ENCODE data around the gene KIF26B. TPM values are rescaled to one million over a fixed set of nuclear protein-coding genes. Genes with fewer than 3 reads are reported as not detected.

The KIF26B gene
- 1 to 10 TPM; 2.4 to 6.7 (median 6.1) TPM for total RNA-seq

DNA sequence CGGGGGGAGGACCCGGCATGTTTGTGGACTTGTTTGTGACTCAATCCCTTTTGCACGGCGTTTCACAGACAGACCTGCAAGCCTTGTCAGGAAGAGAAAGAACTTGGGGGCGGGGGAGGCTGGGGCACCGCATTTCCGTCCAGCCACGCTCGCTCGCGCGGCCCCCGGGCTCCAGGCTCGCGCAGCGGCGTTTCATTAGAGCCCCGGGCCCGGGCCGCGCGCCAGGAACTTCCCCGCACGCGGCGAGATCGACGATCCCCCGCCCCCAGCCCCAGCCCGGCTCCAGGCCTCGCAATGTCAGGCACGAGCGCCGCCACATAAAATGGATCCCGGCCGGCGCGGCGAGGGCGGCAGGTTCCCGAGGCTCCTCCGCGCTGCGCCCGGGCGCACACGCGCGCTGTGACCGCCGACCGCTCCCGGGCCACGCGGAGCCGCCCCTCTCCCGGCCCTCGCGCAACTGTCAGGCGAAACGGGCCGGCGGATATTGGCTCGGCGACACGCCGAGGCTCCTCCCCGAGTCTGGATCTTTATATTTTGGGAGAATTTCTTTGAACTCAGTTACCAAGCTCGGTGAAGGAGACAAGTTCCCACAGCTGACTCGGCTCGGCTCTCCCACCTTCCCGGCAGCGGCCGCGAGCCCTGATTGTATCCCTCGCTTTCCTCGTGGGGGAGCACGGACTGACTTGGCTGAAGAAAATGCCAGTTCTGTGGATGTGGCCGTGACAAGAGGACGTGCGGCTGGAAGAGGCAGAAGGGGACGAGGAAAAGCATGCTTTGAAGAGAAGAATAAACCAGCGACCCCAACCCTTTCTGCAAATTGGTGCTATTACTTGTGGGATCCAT is at the start of gene KIF26B:
Gene KIF26B, plus strand, starts transcription at position 557 of the 843 bp plus-strand sequence. CDS start 440 bp downstream, outside the sequence.
- WGBS, 2 donors, result 0% methylated on average over 11 to 16 of the region's 83 CpGs
- Histone ChIP-seq H3K4me1 (peaks cover 17 to 24% of the 10 kb centered on the region in 2 donors), H3K27ac (peak within 1 kb of the TSS in 1 of 3 donors; percentile 40), H3K36me3 (no peaks in the 10 kb centered on the region), H3K27me3 (no peaks in the 10 kb centered on the region), H3K9me3 (no peaks in the 10 kb centered on the region), H3K4me3 (replicated peaks in 1 of 3) (peak within 1 kb of the TSS; percentile 33 to 63 (median 47))
- TF ChIP-seq, protein P1, sequence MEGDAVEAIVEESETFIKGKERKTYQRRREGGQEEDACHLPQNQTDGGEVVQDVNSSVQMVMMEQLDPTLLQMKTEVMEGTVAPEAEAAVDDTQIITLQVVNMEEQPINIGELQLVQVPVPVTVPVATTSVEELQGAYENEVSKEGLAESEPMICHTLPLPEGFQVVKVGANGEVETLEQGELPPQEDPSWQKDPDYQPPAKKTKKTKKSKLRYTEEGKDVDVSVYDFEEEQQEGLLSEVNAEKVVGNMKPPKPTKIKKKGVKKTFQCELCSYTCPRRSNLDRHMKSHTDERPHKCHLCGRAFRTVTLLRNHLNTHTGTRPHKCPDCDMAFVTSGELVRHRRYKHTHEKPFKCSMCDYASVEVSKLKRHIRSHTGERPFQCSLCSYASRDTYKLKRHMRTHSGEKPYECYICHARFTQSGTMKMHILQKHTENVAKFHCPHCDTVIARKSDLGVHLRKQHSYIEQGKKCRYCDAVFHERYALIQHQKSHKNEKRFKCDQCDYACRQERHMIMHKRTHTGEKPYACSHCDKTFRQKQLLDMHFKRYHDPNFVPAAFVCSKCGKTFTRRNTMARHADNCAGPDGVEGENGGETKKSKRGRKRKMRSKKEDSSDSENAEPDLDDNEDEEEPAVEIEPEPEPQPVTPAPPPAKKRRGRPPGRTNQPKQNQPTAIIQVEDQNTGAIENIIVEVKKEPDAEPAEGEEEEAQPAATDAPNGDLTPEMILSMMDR (IDR thresholded peaks at IDR 0.05), result no peak
- peak in 1 of 2 donors; percentile 23 for TF ChIP-seq POLR2A (IDR thresholded peaks at IDR 0.05)
- DNase-seq, result peak; percentile 52 to 53
- intact Hi-C loops (cut with DNase I), result loop anchor here (5.0 to 10.0 kb wide), 5 partner anchors 113 to 1340 kb away; no protein-coding TSS in a partner anchor

DNA sequence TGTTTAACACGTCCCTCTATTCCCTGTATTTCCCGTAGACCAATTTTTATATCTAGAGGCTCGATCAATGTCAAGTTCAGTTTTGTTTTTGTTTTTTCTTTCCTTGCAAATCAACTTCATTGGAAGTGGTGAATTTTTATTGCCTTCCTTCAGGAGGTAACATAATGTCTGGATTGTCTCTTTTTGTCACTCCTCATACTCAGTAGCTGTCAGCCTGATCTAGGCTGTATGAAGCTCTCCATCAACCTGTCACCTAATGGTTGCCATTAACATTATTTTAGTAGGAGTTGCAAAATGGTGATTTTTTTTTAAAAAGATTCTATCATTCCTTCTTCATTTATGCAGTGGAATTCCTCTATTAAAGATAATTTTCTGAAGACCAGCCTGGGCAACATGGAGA is 49.7 kb upstream of the KIF26B start:
- Histone ChIP-seq H3K36me3 (no peaks in the 10 kb centered on the region), H3K4me1 (peaks cover under 1 to 2% of the 10 kb centered on the region in 2 donors), H3K4me3 (replicated peaks in 1 of 3) (no peak overlapping the region), H3K27ac (no peak overlapping the region), H3K9me3 (no peaks in the 10 kb centered on the region), H3K27me3 (no peaks in the 10 kb centered on the region)
- intact Hi-C loops (cut with DNase I), result no loop called here
- TF ChIP-seq, protein P1 (IDR thresholded peaks at IDR 0.05), result no peak
- TF ChIP-seq POLR2A (IDR thresholded peaks at IDR 0.05), result no peak
- 97 to 99% methylated on average over 3 of the region's 3 CpGs for WGBS, 2 donors
- DNase-seq, result no peak

DNA sequence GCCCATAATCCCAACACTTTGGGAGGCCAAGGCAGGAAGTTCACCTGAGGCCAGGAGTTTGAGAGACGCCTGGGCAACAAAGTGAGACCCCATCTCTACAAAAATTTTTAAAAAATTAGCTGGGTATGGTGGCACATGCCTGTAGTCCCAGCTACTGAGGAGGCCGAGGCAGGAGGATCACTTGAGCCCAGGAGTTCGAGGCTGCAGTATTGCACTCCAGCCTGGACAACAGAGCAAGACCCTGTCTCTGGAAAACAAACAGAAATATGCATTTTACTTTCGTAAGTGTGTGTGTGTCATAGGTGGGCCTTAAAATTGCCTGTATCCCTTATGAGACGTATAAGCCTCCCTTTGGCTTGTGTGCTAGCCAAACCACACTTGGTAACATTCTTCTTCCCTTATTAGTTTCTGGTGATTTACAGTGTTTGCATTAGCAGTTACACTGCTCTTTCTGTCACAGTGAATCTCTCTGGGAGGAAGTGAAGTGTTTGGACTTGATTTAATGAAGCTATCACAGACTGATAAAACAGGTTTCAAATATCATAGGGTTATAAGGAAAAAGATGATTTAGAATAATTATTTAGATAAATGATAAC is 48.9 kb upstream of the KIF26B start:
- intact Hi-C loops (cut with DNase I), result no loop called here
- no peaks in the 10 kb centered on the region for H3K36me3 ChIP-seq

DNA sequence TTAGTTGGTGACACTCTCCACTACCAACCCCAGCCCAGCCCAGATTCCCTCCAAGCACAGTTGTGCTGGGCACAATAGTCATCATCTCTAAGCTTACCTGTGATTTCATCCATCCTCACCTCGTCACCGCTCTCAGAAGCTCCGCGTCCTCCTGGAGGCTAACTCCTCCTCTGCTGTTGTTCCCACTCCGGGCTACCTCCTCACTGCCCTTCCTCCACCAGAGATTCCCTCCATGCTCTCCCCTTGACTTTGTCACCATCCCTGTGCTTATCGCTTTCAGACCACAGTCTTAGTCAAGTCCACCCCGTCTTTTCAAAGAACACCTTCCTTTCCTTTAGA is 47.0 kb upstream of the KIF26B start:
- Histone ChIP-seq H3K4me3 (replicated peaks in 1 of 3) (no peak overlapping the region), H3K27ac (no peak overlapping the region), H3K4me1 (peaks cover 13% of the 10 kb centered on the region in 2 donors), H3K9me3 (no peaks in the 10 kb centered on the region), H3K27me3 (no peaks in the 10 kb centered on the region), H3K36me3 (no peaks in the 10 kb centered on the region)
- DNase-seq, result no peak
- WGBS, 2 donors, result 91 to 97% methylated on average over 7 of the region's 7 CpGs
- intact Hi-C loops (cut with DNase I), result no loop called here
- TF ChIP-seq, protein P1 (IDR thresholded peaks at IDR 0.05), result no peak
- no peak for TF ChIP-seq POLR2A (IDR thresholded peaks at IDR 0.05)

More for the DNA sequence above, 48.9 kb upstream of the KIF26B start:
- Histone ChIP-seq H3K27ac (no peak overlapping the region), H3K4me3 (replicated peaks in 1 of 3) (no peak overlapping the region), H3K4me1 (peaks cover 9 to 10% of the 10 kb centered on the region in 2 donors), H3K27me3 (no peaks in the 10 kb centered on the region), H3K9me3 (no peaks in the 10 kb centered on the region)
- whole genome bisulfite sequencing, 2 donors, result 93 to 97% methylated on average over 5 of the region's 5 CpGs
- DNase-seq, result no peak
- TF ChIP-seq POLR2A (IDR thresholded peaks at IDR 0.05), result no peak
- TF ChIP-seq, protein P1 (IDR thresholded peaks at IDR 0.05), result no peak

DNA sequence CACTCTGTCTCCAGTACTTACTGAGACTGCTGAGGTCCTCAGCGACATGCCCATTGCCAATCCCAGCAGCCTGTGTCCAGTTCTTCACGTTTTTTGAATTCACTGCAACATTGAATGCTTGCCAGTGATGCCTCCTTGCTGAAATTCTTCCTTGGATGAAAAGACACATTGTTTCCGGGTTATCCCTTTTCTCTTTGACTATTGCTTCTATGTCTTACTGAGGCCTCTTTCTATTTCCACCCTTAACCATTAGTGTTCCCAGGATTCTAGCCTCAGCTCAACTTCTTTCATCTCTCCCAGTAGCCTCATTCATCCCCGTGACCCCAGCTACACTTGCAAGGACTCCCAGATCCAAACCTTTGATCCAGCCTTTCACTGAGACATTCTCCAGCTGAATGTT is 46.5 kb upstream of the KIF26B start:
- intact Hi-C loops (cut with DNase I), result no loop called here
- WGBS, 2 donors, result 75 to 79% methylated on average over 4 of the region's 4 CpGs
- no peak for DNase-seq
- no peaks in the 10 kb centered on the region for H3K27me3 ChIP-seq
- H3K27ac ChIP-seq, result no peak overlapping the region
- H3K9me3 ChIP-seq, result no peaks in the 10 kb centered on the region
- no peaks in the 10 kb centered on the region for H3K36me3 ChIP-seq
- peaks cover 13% of the 10 kb centered on the region in 2 donors for H3K4me1 ChIP-seq
- TF ChIP-seq POLR2A (IDR thresholded peaks at IDR 0.05), result no peak
- TF ChIP-seq, protein P1 (IDR thresholded peaks at IDR 0.05), result no peak
- H3K4me3 ChIP-seq (replicated peaks in 1 of 3), result no peak overlapping the region
